ENCODE data around the gene SLC8A3. TPM values are rescaled to one million over a fixed set of nuclear protein-coding genes. Genes with fewer than 3 reads are reported as not detected.

Gene SLC8A3
- total RNA-seq, 3 donors from 2014 or later (not counting 1 experiment from before 2014, with no cell fraction given): 0.30 to 0.56 (median 0.32) TPM

- Mint-ChIP-seq H3K27me3 (ENCODE audit: low read depth in 2 of 2) (peaks cover 21 to 37% of the 10 kb centered on the region in 2 donors), H3K9me3 (no peaks in the 10 kb centered on the region), H3K4me1 (no peaks in the 10 kb centered on the region), H3K36me3 (no peaks in the 10 kb centered on the region), H3K27ac (no peak overlapping the region), H3K4me3 (no peak overlapping the region)
- TF ChIP-seq CTCF (IDR thresholded peaks at IDR 0.05): no peak
- intact Hi-C loops (cut with micrococcal nuclease): no loop called here
- Histone ChIP-seq H3K9me3 (ENCODE audit: control insufficient read depth, insufficient read depth, low read length) (no peaks in the 10 kb centered on the region), H3K27ac (ENCODE audit: low read length) (no peak overlapping the region), H3K4me1 (ENCODE audit: control insufficient read depth, insufficient read depth, low read length) (no peaks in the 10 kb centered on the region), H3K36me3 (ENCODE audit: control insufficient read depth, insufficient read depth, low read length) (no peaks in the 10 kb centered on the region), H3K27me3 (ENCODE audit: control insufficient read depth, insufficient read depth, low read length) (peaks cover 3% of the 10 kb centered on the region), H3K4me3 (ENCODE audit: low read length) (no peak overlapping the region)
- WGBS (ENCODE audit: insufficient coverage): 83% methylated on average over 1 of the region's 1 CpG
- ATAC-seq (no peak), DNase-seq (no peak)
These were observed 91.0 kb downstream of the SLC8A3 start for GRCh38 chr14:70097576-70098249.

- intact Hi-C loops (cut with micrococcal nuclease): no loop called here
- TF ChIP-seq CTCF (IDR thresholded peaks at IDR 0.05): no peak
- Histone ChIP-seq H3K4me3 (ENCODE audit: low read length) (no peak overlapping the region), H3K27me3 (ENCODE audit: control insufficient read depth, insufficient read depth, low read length) (peaks cover 3% of the 10 kb centered on the region), H3K9me3 (ENCODE audit: control insufficient read depth, insufficient read depth, low read length) (no peaks in the 10 kb centered on the region), H3K27ac (ENCODE audit: low read length) (no peak overlapping the region), H3K4me1 (ENCODE audit: control insufficient read depth, insufficient read depth, low read length) (no peaks in the 10 kb centered on the region), H3K36me3 (ENCODE audit: control insufficient read depth, insufficient read depth, low read length) (no peaks in the 10 kb centered on the region)
- ATAC-seq (no peak), DNase-seq (no peak)
- 78% methylated on average over 3 of the region's 4 CpGs for WGBS (ENCODE audit: insufficient coverage)
- peaks cover 21 to 42% of the 10 kb centered on the region in 2 donors for H3K27me3 Mint-ChIP-seq (ENCODE audit: low read depth in 2 of 2)
- H3K9me3 Mint-ChIP-seq: no peaks in the 10 kb centered on the region
- no peaks in the 10 kb centered on the region for H3K4me1 Mint-ChIP-seq
- no peak overlapping the region for H3K27ac Mint-ChIP-seq
- no peak overlapping the region for H3K4me3 Mint-ChIP-seq
- no peaks in the 10 kb centered on the region for H3K36me3 Mint-ChIP-seq
These were observed 91.9 kb downstream of the SLC8A3 start for GRCh38 chr14:70096866-70097265.

- TF ChIP-seq CTCF (IDR thresholded peaks at IDR 0.05): no peak
- H3K4me3 ChIP-seq (ENCODE audit: low read length): no peak overlapping the region
- 92% methylated on average over 1 of the region's 1 CpG for WGBS (ENCODE audit: insufficient coverage)
- DNase-seq: no peak
- Mint-ChIP-seq H3K27ac (no peak overlapping the region), H3K36me3 (no peaks in the 10 kb centered on the region), H3K4me3 (no peak overlapping the region), H3K9me3 (no peaks in the 10 kb centered on the region), H3K27me3 (ENCODE audit: low read depth in 2 of 2) (peaks cover 18 to 34% of the 10 kb centered on the region in 2 donors), H3K4me1 (no peaks in the 10 kb centered on the region)
- H3K27ac ChIP-seq (ENCODE audit: low read length): no peak overlapping the region
- ATAC-seq: no peak
- peaks cover 3% of the 10 kb centered on the region for H3K27me3 ChIP-seq (ENCODE audit: control insufficient read depth, insufficient read depth, low read length)
- H3K36me3 ChIP-seq (ENCODE audit: control insufficient read depth, insufficient read depth, low read length): no peaks in the 10 kb centered on the region
- H3K9me3 ChIP-seq (ENCODE audit: control insufficient read depth, insufficient read depth, low read length): no peaks in the 10 kb centered on the region
- intact Hi-C loops (cut with micrococcal nuclease): no loop called here
- H3K4me1 ChIP-seq (ENCODE audit: control insufficient read depth, insufficient read depth, low read length): no peaks in the 10 kb centered on the region
These were observed 94.1 kb downstream of the SLC8A3 start for GRCh38 chr14:70094631-70095030.

- Histone ChIP-seq H3K4me1 (ENCODE audit: control insufficient read depth, insufficient read depth, low read length) (no peaks in the 10 kb centered on the region), H3K4me3 (ENCODE audit: low read length) (no peak overlapping the region), H3K27me3 (ENCODE audit: control insufficient read depth, insufficient read depth, low read length) (peaks cover 3% of the 10 kb centered on the region), H3K36me3 (ENCODE audit: control insufficient read depth, insufficient read depth, low read length) (no peaks in the 10 kb centered on the region), H3K27ac (ENCODE audit: low read length) (no peak overlapping the region), H3K9me3 (ENCODE audit: control insufficient read depth, insufficient read depth, low read length) (no peaks in the 10 kb centered on the region)
- DNase-seq (no peak), ATAC-seq (no peak)
- Mint-ChIP-seq H3K27ac (no peak overlapping the region), H3K9me3 (no peaks in the 10 kb centered on the region), H3K4me1 (no peaks in the 10 kb centered on the region), H3K4me3 (no peak overlapping the region), H3K27me3 (ENCODE audit: low read depth in 2 of 2) (peaks cover 18 to 34% of the 10 kb centered on the region in 2 donors), H3K36me3 (no peaks in the 10 kb centered on the region)
- intact Hi-C loops (cut with micrococcal nuclease): no loop called here
- TF ChIP-seq CTCF (IDR thresholded peaks at IDR 0.05): no peak
- WGBS (ENCODE audit: insufficient coverage): 90% methylated on average over 3 of the region's 3 CpGs
These were observed 94.6 kb downstream of the SLC8A3 start for GRCh38 chr14:70094106-70094505.

All from natural killer cell (primary cell).